ENCODE measurements around the gene TEX44. TPM values are rescaled to one million over a fixed set of nuclear protein-coding genes. Genes with fewer than 3 reads are reported as not detected.

Gene TEX44
- total and polyA plus RNA-seq, 8 donors, result not detected

- FAIRE-seq (no peak), DNase-seq (peak in 5 of 6 donors; percentile 32 to 77 (median 35))
Measured at GRCh38 chr2:231613331-231613662, 20.6 kb downstream of the TEX44 start.

GRCh38 chr2:231613663-231614558, 21.2 kb downstream of the TEX44 start:
- FAIRE-seq, result no peak
- peak; percentile 70 to 87 (median 81) for DNase-seq
- ATAC-seq, result peak; percentile 68 to 79 (median 72)
- no peaks in the 10 kb centered on the region for H3K36me3 ChIP-seq
- peak in 1 of 4 donors; percentile 14 for TF ChIP-seq CTCF (IDR thresholded peaks at IDR 0.05)
- 2 to 4% methylated on average over 63 to 86 of the region's 86 CpGs for WGBS, 2 donors
- no peaks in the 10 kb centered on the region for H3K27me3 ChIP-seq
- peak overlapping the region; percentile 35 to 55 (median 46) for H3K4me3 ChIP-seq
- intact Hi-C loops (cut with DNase I), result loop anchor here in 1 of 3 donors (5.0 to 10.0 kb wide), 2 partner anchors 58 to 111 kb away; no protein-coding TSS in a partner anchor
- H3K4me1 ChIP-seq, result peaks cover 19 to 20% (median 20%) of the 10 kb centered on the region in 3 donors
- H3K9me3 ChIP-seq, result no peaks in the 10 kb centered on the region
- H3K27ac ChIP-seq, result peak overlapping the region; percentile 71 to 94 (median 86)

More at GRCh38 chr2:231613331-231613662, 20.6 kb downstream of the TEX44 start:
- ATAC-seq, result peak in 2 of 4 donors; percentile 3 to 8
- Histone ChIP-seq H3K27me3 (no peaks in the 10 kb centered on the region), H3K4me1 (peaks cover 19 to 20% (median 20%) of the 10 kb centered on the region in 3 donors), H3K27ac (peak overlapping the region; percentile 71 to 94 (median 86)), H3K4me3 (peak overlapping the region in 1 of 4 donors; percentile 55), H3K36me3 (no peaks in the 10 kb centered on the region), H3K9me3 (no peaks in the 10 kb centered on the region)
- 22 to 28% methylated on average over 9 of the region's 9 CpGs for WGBS, 2 donors
- intact Hi-C loops (cut with DNase I), result loop anchor here in 1 of 3 donors (5.0 to 10.0 kb wide), 2 partner anchors 59 to 112 kb away; no protein-coding TSS in a partner anchor
- no peak for TF ChIP-seq CTCF (IDR thresholded peaks at IDR 0.05)

GRCh38 chr2:231614559-231615057, 21.9 kb downstream of the TEX44 start:
- DNase-seq, result peak in 3 of 6 donors; percentile 32 to 73 (median 37)

GRCh38 chr2:231615058-231615671, 22.5 kb downstream of the TEX44 start:
- 47 to 59% methylated on average over 31 of the region's 31 CpGs for WGBS, 2 donors
- no peaks in the 10 kb centered on the region for H3K9me3 ChIP-seq
- H3K27ac ChIP-seq, result peak overlapping the region; percentile 71 to 94 (median 86)
- no peaks in the 10 kb centered on the region for H3K36me3 ChIP-seq
- ATAC-seq, result no peak
- peaks cover 19 to 20% (median 20%) of the 10 kb centered on the region in 3 donors for H3K4me1 ChIP-seq
- TF ChIP-seq CTCF (IDR thresholded peaks at IDR 0.05), result no peak
- DNase-seq, result peak in 1 of 6 donors; percentile 39
- no peaks in the 10 kb centered on the region for H3K27me3 ChIP-seq
- no peak for FAIRE-seq
- peak overlapping the region; percentile 35 to 55 (median 46) for H3K4me3 ChIP-seq
- intact Hi-C loops (cut with DNase I), result loop anchor here in 2 of 3 donors (5.0 to 10.0 kb wide), 2 partner anchors 57 to 110 kb away; no protein-coding TSS in a partner anchor

More at GRCh38 chr2:231614559-231615057, 21.9 kb downstream of the TEX44 start:
- Histone ChIP-seq H3K4me3 (peak overlapping the region; percentile 35 to 55 (median 46)), H3K9me3 (no peaks in the 10 kb centered on the region), H3K27me3 (no peaks in the 10 kb centered on the region), H3K36me3 (no peaks in the 10 kb centered on the region), H3K27ac (peak overlapping the region; percentile 71 to 94 (median 86)), H3K4me1 (peaks cover 19 to 20% (median 20%) of the 10 kb centered on the region in 3 donors)
- intact Hi-C loops (cut with DNase I), result loop anchor here in 2 of 3 donors (5.0 to 10.0 kb wide), 2 partner anchors 58 to 110 kb away; no protein-coding TSS in a partner anchor
- FAIRE-seq, result no peak
- no peak for TF ChIP-seq CTCF (IDR thresholded peaks at IDR 0.05)
- 3% methylated on average over 45 to 46 of the region's 46 CpGs for WGBS, 2 donors
- peak; percentile 4 to 45 (median 15) for ATAC-seq
